BLaER1 treated with 17β-estradiol and CSF1 and Interleukin-3, amounts not matched to agents 10 nM and 100 nM (cell line): Measurements from ENCODE around the gene PCED1B.
"Not testable (repeated sequence)": the region's sequence is repeated elsewhere in the genome, so short reads cannot be mapped to it uniquely, and the experiment has no call there.

Experiments
- H3K27ac ChIP-seq, 11 experiments: shearing (Covaris generic); formaldehyde crosslinking; 2 replicates each; pipeline ENCODE4 v1.8.1; 2022
- H3K27me3 ChIP-seq, 11 experiments: shearing (Covaris generic); formaldehyde crosslinking; 2 replicates each; pipeline ENCODE4 v1.8.1; 2022
- H3K36me3 ChIP-seq, 11 experiments: shearing (Covaris generic); formaldehyde crosslinking; 2 replicates each; pipeline ENCODE4 v1.8.1; 2022
- H3K4me1 ChIP-seq, 10 experiments: shearing (Covaris generic); formaldehyde crosslinking; 2 replicates each; pipeline ENCODE4 v1.8.1; 2022
- H3K4me2 ChIP-seq, 11 experiments: shearing (Covaris generic); formaldehyde crosslinking; 2 replicates each; pipeline ENCODE4 v1.8.1; 2022
- H3K4me3 ChIP-seq, 10 experiments: shearing (Covaris generic); formaldehyde crosslinking; 2 replicates each; pipeline ENCODE4 v1.8.1; 2022
- H3K9ac ChIP-seq, 11 experiments: shearing (Covaris generic); formaldehyde crosslinking; 2 replicates each; pipeline ENCODE4 v1.8.1; 2022
- H3K9me3 ChIP-seq, 11 experiments: shearing (Covaris generic); formaldehyde crosslinking; replicated peaks in 1 of 11; 2 replicates each; pipeline ENCODE4 v1.8.1; 2022
- H4K20me1 ChIP-seq, 11 experiments: shearing (Covaris generic); formaldehyde crosslinking; 2 replicates each; pipeline ENCODE4 v1.8.1; 2022
- Cebpa-rat ChIP-seq, 11 experiments: shearing (Covaris generic); IDR thresholded peaks; 2 replicates each; pipeline ENCODE4 v1.8.1; 2022

The PCED1B gene

GRCh38 chr12:47209014-47209413 is 129.6 kb downstream of the PCED1B start:
- Histone ChIP-seq H4K20me1 (no peaks in the 10 kb centered on the region), H3K27me3 (no peaks in the 10 kb centered on the region), H3K9me3 (peaks cover 0 to 19% (median 12%) of the 10 kb centered on the region in 11 experiments; a peak in 14 of 22 replicates), H3K27ac (peak overlapping the region; percentile 30 to 90 (median 79); a peak in 20 of 22 replicates), H3K36me3 (peaks cover 28 to 62% (median 47%) of the 10 kb centered on the region in 11 experiments), H3K4me2 (peak overlapping the region; percentile 82 to 96 (median 90)), H3K4me1 (peaks cover 57 to 85% (median 75%) of the 10 kb centered on the region in 10 experiments), H3K4me3 (peak overlapping the region in 2 of 10 experiments; percentile 22 to 46; a peak in 1 of 20 replicates), H3K9ac (peak overlapping the region; percentile 19 to 78 (median 65); a peak in 13 of 22 replicates)
- no peak for TF ChIP-seq Cebpa-rat (IDR thresholded peaks at IDR 0.05)

DNA sequence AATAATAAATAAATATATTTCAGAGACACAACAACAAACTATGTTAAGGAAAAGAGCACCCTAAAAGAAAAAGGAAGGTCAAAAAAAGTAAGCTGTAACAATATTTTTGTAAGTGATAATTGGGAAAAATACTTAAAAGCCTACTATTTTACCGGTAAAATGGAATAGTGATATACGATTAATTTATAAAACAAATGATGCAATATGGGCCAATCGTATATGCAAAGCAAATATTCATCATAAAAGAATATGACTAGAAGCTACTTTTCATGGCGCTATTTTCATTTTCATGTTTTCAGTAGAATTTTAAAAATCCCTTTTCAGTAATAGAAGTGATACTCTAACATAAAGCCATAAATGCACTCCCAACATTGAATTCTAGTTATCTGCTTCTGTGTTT is 131.4 kb downstream of the PCED1B start:
- H3K9ac ChIP-seq = no peak overlapping the region
- H3K36me3 ChIP-seq = peaks cover 17 to 44% (median 30%) of the 10 kb centered on the region in 11 experiments; a peak in 21 of 22 replicates
- no peak for TF ChIP-seq Cebpa-rat (IDR thresholded peaks at IDR 0.05)
- peaks cover 73 to 96% (median 90%) of the 10 kb centered on the region in 10 experiments for H3K4me1 ChIP-seq
- H3K27me3 ChIP-seq = no peaks in the 10 kb centered on the region
- peak overlapping the region; percentile 57 to 96 (median 90); a peak in 21 of 22 replicates for H3K4me2 ChIP-seq
- no peak overlapping the region for H3K4me3 ChIP-seq
- peak overlapping the region in 1 of 11 experiments; percentile 87; a peak in 1 of 22 replicates for H3K27ac ChIP-seq
- peaks cover 0 to 5% (median 0%) of the 10 kb centered on the region in 11 experiments; a peak in 9 of 22 replicates for H3K9me3 ChIP-seq
- no peaks in the 10 kb centered on the region for H4K20me1 ChIP-seq

DNA sequence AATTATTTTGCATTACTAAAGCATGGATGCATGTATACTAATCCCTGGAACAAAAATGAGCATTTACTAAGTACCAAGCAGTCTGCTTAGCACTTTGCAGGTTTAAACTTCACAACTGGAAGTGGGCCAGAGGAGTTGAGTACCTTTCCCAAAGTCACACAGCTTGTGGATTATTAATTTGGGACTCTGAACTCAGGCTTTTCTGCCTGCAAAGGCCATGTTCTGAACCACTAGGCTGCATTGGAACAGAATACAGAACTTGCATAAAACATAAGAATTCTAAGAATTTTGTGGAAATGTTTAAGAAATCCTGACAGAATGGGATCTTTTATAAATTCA is 133.2 kb downstream of the PCED1B start:
- peak overlapping the region in 7 of 11 experiments; percentile 44 to 97 (median 86); a peak in 13 of 22 replicates for H3K4me2 ChIP-seq
- H3K4me1 ChIP-seq = peaks cover 68 to 89% (median 84%) of the 10 kb centered on the region in 10 experiments
- H3K27me3 ChIP-seq = no peaks in the 10 kb centered on the region
- TF ChIP-seq Cebpa-rat (IDR thresholded peaks at IDR 0.05) = no peak
- H3K36me3 ChIP-seq = peaks cover 12 to 34% (median 19%) of the 10 kb centered on the region in 11 experiments; a peak in 18 of 22 replicates
- no peak overlapping the region for H3K27ac ChIP-seq
- H3K9ac ChIP-seq = no peak overlapping the region
- no peaks in the 10 kb centered on the region for H4K20me1 ChIP-seq
- no peak overlapping the region for H3K4me3 ChIP-seq
- no peaks in the 10 kb centered on the region for H3K9me3 ChIP-seq

GRCh38 chr12:47213396-47213795 is 134.0 kb downstream of the PCED1B start:
- Histone ChIP-seq H3K27me3 (no peaks in the 10 kb centered on the region), H3K4me1 (peaks cover 68 to 89% (median 84%) of the 10 kb centered on the region in 10 experiments), H3K9me3 (no peaks in the 10 kb centered on the region), H3K27ac (peak overlapping the region in 6 of 11 experiments; percentile 89 to 96 (median 92); a peak in 8 of 22 replicates), H3K36me3 (peaks cover 12 to 33% (median 19%) of the 10 kb centered on the region in 11 experiments; a peak in 18 of 22 replicates), H3K9ac (peak overlapping the region in 1 of 11 experiments; percentile 77; a peak in 1 of 22 replicates), H3K4me2 (peak overlapping the region in 10 of 11 experiments; percentile 78 to 97 (median 88); a peak in 20 of 22 replicates), H4K20me1 (no peaks in the 10 kb centered on the region), H3K4me3 (peak overlapping the region in 6 of 10 experiments; percentile 32 to 71 (median 62); a peak in 5 of 20 replicates)
- TF ChIP-seq Cebpa-rat (IDR thresholded peaks at IDR 0.05) = no peak

DNA sequence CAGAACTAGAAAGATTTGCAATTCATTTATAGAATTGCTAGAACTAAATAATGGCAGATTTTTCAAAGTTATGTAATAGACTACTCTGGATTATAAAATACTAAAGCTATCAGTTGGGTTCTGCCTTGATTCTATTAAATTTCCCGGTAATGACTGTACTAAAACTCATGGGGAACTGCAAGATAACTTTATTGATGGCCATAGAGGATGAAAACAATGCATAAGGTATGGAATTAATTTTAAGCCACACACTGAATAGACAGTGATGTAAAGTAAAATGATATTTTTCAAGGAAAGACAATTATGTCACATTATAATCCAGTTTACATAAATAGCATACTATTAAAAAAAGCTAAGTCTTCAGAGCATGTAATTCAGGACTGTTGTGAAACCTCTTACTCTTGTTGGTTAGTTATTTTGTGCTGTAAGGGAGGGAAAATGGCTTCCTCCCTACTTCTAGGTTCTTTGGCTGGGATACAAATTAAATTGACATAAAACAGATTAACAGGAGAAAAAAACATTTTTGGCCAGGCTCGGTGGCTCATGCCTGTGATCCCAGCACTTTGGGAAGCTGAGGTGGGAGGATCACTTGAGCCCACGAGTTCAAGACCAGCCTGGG is 134.7 kb downstream of the PCED1B start:
- H3K9ac ChIP-seq = peak overlapping the region in 4 of 11 experiments; percentile 31 to 86 (median 80); a peak in 6 of 22 replicates
- peak overlapping the region; percentile 78 to 97 (median 87) for H3K4me2 ChIP-seq
- no peaks in the 10 kb centered on the region for H3K27me3 ChIP-seq
- H3K9me3 ChIP-seq = no peaks in the 10 kb centered on the region
- peaks cover 62 to 89% (median 82%) of the 10 kb centered on the region in 10 experiments for H3K4me1 ChIP-seq
- peak overlapping the region in 9 of 10 experiments; percentile 28 to 71 (median 61); a peak in 13 of 20 replicates for H3K4me3 ChIP-seq
- H3K36me3 ChIP-seq = peaks cover 5 to 26% (median 13%) of the 10 kb centered on the region in 11 experiments; a peak in 18 of 22 replicates
- H3K27ac ChIP-seq = peak overlapping the region in 10 of 11 experiments; percentile 82 to 96 (median 90); a peak in 18 of 22 replicates
- no peak for TF ChIP-seq Cebpa-rat (IDR thresholded peaks at IDR 0.05)
- no peaks in the 10 kb centered on the region for H4K20me1 ChIP-seq

DNA sequence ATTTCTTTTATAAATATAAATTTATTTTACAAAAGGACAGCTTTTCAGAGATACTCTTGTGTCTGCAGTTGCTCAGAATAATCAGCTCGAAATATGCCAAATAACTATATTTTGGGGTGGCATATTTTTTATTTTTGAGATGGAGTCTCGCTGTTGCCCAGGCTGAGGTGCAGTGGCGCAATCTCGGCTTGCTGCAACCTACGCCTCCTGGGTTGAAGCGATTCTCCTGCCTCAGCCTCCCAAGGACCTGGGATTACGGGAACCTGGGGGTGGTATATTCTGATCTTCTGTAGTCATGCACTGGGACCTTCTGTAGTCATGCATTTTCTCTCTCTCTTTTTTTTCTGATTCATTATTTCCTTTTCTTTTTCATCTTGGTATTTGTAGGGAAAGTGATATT is 135.3 kb downstream of the PCED1B start:
- TF ChIP-seq Cebpa-rat (IDR thresholded peaks at IDR 0.05) = no peak
- peaks cover 0 to 19% (median 10%) of the 10 kb centered on the region in 11 experiments; a peak in 14 of 22 replicates for H3K36me3 ChIP-seq
- H3K4me1 ChIP-seq = peaks cover 55 to 89% (median 80%) of the 10 kb centered on the region in 10 experiments
- peak overlapping the region in 9 of 10 experiments; percentile 49 to 71 (median 61); a peak in 15 of 20 replicates for H3K4me3 ChIP-seq
- no peaks in the 10 kb centered on the region for H3K27me3 ChIP-seq
- H3K4me2 ChIP-seq = peak overlapping the region; percentile 78 to 97 (median 87)
- H3K9ac ChIP-seq = peak overlapping the region in 7 of 11 experiments; percentile 77 to 87 (median 83); a peak in 10 of 22 replicates
- peak overlapping the region; percentile 76 to 96 (median 90); a peak in 18 of 22 replicates for H3K27ac ChIP-seq
- H3K9me3 ChIP-seq = no peaks in the 10 kb centered on the region
- H4K20me1 ChIP-seq = no peaks in the 10 kb centered on the region

GRCh38 chr12:47216150-47216677 is 136.8 kb downstream of the PCED1B start:
- Histone ChIP-seq H3K9ac (peak overlapping the region; percentile 76 to 87 (median 80)), H3K4me1 (peaks cover 47 to 89% (median 73%) of the 10 kb centered on the region in 10 experiments), H3K27ac (peak overlapping the region; percentile 76 to 96 (median 90)), H4K20me1 (no peaks in the 10 kb centered on the region; a peak in 1 of 22 replicates), H3K27me3 (no peaks in the 10 kb centered on the region), H3K4me2 (peak overlapping the region; percentile 78 to 97 (median 87)), H3K9me3 (no peaks in the 10 kb centered on the region), H3K4me3 (peak overlapping the region; percentile 49 to 71 (median 61)), H3K36me3 (peaks cover 0 to 9% (median 0%) of the 10 kb centered on the region in 11 experiments; a peak in 6 of 22 replicates)
- TF ChIP-seq Cebpa-rat (IDR thresholded peaks at IDR 0.05) = peak in 3 of 11 experiments; percentile 1 to 31 (median 19); a peak in 1 of 22 replicates

DNA sequence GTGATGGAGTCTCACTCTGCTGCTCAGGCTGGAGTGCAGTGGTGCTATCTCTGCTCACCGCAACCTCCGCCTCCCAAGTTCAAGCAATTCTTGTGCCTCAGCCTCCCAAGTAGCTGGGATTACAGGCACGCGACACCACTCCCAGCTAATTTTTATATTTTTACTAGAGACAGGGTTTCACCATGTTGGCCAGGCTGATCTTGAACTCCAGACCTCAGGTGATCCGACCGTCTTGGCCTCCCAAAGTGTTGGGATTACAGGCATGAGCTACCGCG is 138.1 kb downstream of the PCED1B start:
- H3K4me3 ChIP-seq = peak overlapping the region in 7 of 10 experiments; percentile 50 to 64 (median 61); a peak in 13 of 20 replicates
- H3K27ac ChIP-seq = peak overlapping the region; percentile 76 to 96 (median 90); a peak in 21 of 22 replicates
- H3K4me1 ChIP-seq = peaks cover 43 to 95% (median 68%) of the 10 kb centered on the region in 10 experiments
- peak overlapping the region; percentile 76 to 87 (median 80); a peak in 17 of 22 replicates for H3K9ac ChIP-seq
- not testable (repeated sequence) for H3K27me3 ChIP-seq, H4K20me1 ChIP-seq, H3K36me3 ChIP-seq, H3K9me3 ChIP-seq
- H3K4me2 ChIP-seq = peak overlapping the region; percentile 25 to 97 (median 86); a peak in 21 of 22 replicates
